ENCODE measurements around the gene MMP2. TPM values are rescaled to one million over a fixed set of nuclear protein-coding genes. Genes with fewer than 3 reads are reported as not detected.
A peak's percentile ranks its signal among the peaks of the same experiment; 100 is the strongest.

MMP2 gene
- total and polyA plus RNA-seq, 2 of the 13 experiments (the other 11 are each of a cell fraction or from before 2014, with no cell fraction given) = 0.31 to 1.3 TPM

DNA sequence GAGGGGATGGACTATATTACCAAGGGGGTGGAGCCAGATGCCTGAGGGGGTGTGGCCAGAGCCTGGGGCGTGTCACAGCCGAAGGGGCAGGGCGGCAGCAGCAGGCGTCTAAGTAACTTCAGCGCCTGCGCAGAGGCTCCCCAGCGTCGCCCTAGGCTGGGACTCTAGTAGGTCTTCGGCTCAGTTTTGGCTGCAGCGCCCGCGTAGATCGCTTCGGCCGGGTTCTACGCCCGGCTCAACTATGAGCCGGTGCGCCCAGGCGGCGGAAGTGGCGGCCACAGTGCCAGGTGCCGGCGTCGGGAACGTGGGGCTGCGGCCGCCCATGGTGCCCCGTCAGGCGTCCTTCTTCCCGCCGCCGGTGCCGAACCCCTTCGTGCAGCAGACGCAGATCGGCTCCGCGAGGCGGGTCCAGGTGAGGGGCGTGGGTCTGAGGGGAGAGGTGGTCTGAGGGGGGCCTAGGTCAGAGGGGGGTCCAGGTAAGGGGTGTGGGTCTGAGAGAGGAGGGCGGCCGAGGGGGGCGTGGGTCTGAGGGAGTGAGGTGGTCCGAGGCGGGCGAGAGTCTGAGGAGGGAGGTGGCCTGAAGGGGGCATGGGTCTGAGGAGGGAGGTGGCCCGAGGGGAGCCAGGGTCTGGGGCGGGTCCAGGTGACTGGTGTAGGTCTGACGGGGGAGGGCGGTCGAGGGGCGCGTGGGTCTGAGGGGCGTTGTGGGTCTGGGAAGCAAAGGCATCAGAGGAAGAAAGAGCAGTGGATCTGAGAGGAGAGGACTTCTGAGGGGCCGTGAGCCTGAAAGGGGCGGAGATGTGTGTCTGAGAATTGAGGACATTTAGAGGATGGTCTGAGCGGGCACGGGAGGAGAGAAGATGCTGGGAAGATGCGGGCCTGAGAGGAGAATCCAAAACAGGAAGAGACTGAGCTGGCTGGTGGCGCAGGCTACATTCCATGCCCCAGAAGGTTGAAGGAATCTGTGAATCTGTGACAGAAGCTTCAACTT, 30.2 kb downstream of the MMP2 start, which contains the start of gene LPCAT2 (continued):
- TF ChIP-seq ATAD3A (CRISPR knock-in tag; IDR thresholded peaks at IDR 0.05) (no peak), ZNF382 (CRISPR knock-in tag; IDR thresholded peaks at IDR 0.05; ENCODE audit: borderline replicate concordance) (no peak), ZEB1 (IDR thresholded peaks at IDR 0.05; ENCODE audit: insufficient replicate concordance, low read depth) (no peak), SRSF9 (IDR thresholded peaks at IDR 0.05; ENCODE audit: borderline replicate concordance, insufficient read depth, low read depth, low read length, poor library complexity, severe bottlenecking) (no peak), HNRNPK (IDR thresholded peaks at IDR 0.05; ENCODE audit: low read depth, low read length, poor library complexity, severe bottlenecking) (peak; percentile 84), NCOA2 (CRISPR knock-in tag; IDR thresholded peaks at IDR 0.05) (no peak), ZNF160 (CRISPR knock-in tag; IDR thresholded peaks at IDR 0.05) (peak; percentile 72; the same call in 1 of the 2 replicates), MBD4 (IDR thresholded peaks at IDR 0.05; ENCODE audit: borderline replicate concordance, low read length) (no peak), ZNF335 (CRISPR knock-in tag; IDR thresholded peaks at IDR 0.05) (no peak)
- TF ChIP-seq, protein P1, sequence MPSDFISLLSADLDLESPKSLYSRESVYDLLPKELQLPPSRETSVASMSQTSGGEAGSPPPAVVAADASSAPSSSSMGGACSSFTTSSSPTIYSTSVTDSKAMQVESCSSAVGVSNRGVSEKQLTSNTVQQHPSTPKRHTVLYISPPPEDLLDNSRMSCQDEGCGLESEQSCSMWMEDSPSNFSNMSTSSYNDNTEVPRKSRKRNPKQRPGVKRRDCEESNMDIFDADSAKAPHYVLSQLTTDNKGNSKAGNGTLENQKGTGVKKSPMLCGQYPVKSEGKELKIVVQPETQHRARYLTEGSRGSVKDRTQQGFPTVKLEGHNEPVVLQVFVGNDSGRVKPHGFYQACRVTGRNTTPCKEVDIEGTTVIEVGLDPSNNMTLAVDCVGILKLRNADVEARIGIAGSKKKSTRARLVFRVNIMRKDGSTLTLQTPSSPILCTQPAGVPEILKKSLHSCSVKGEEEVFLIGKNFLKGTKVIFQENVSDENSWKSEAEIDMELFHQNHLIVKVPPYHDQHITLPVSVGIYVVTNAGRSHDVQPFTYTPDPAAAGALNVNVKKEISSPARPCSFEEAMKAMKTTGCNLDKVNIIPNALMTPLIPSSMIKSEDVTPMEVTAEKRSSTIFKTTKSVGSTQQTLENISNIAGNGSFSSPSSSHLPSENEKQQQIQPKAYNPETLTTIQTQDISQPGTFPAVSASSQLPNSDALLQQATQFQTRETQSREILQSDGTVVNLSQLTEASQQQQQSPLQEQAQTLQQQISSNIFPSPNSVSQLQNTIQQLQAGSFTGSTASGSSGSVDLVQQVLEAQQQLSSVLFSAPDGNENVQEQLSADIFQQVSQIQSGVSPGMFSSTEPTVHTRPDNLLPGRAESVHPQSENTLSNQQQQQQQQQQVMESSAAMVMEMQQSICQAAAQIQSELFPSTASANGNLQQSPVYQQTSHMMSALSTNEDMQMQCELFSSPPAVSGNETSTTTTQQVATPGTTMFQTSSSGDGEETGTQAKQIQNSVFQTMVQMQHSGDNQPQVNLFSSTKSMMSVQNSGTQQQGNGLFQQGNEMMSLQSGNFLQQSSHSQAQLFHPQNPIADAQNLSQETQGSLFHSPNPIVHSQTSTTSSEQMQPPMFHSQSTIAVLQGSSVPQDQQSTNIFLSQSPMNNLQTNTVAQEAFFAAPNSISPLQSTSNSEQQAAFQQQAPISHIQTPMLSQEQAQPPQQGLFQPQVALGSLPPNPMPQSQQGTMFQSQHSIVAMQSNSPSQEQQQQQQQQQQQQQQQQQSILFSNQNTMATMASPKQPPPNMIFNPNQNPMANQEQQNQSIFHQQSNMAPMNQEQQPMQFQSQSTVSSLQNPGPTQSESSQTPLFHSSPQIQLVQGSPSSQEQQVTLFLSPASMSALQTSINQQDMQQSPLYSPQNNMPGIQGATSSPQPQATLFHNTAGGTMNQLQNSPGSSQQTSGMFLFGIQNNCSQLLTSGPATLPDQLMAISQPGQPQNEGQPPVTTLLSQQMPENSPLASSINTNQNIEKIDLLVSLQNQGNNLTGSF (CRISPR knock-in tag; IDR thresholded peaks at IDR 0.05) = no peak; the same call in 1 of the 2 replicates
- TF ChIP-seq, protein P2, sequence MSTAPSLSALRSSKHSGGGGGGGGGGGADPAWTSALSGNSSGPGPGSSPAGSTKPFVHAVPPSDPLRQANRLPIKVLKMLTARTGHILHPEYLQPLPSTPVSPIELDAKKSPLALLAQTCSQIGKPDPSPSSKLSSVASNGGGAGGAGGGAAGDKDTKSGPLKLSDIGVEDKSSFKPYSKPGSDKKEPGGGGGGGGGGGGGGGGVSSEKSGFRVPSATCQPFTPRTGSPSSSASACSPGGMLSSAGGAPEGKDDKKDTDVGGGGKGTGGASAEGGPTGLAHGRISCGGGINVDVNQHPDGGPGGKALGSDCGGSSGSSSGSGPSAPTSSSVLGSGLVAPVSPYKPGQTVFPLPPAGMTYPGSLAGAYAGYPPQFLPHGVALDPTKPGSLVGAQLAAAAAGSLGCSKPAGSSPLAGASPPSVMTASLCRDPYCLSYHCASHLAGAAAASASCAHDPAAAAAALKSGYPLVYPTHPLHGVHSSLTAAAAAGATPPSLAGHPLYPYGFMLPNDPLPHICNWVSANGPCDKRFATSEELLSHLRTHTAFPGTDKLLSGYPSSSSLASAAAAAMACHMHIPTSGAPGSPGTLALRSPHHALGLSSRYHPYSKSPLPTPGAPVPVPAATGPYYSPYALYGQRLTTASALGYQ (CRISPR knock-in tag; IDR thresholded peaks at IDR 0.05) = no peak
- TF ChIP-seq, protein P3, sequence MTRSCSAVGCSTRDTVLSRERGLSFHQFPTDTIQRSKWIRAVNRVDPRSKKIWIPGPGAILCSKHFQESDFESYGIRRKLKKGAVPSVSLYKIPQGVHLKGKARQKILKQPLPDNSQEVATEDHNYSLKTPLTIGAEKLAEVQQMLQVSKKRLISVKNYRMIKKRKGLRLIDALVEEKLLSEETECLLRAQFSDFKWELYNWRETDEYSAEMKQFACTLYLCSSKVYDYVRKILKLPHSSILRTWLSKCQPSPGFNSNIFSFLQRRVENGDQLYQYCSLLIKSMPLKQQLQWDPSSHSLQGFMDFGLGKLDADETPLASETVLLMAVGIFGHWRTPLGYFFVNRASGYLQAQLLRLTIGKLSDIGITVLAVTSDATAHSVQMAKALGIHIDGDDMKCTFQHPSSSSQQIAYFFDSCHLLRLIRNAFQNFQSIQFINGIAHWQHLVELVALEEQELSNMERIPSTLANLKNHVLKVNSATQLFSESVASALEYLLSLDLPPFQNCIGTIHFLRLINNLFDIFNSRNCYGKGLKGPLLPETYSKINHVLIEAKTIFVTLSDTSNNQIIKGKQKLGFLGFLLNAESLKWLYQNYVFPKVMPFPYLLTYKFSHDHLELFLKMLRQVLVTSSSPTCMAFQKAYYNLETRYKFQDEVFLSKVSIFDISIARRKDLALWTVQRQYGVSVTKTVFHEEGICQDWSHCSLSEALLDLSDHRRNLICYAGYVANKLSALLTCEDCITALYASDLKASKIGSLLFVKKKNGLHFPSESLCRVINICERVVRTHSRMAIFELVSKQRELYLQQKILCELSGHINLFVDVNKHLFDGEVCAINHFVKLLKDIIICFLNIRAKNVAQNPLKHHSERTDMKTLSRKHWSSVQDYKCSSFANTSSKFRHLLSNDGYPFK (CRISPR knock-in tag; IDR thresholded peaks at IDR 0.05; ENCODE audit: borderline replicate concordance) = no peak; the same call in 1 of the 2 replicates
- TF ChIP-seq, protein P4, sequence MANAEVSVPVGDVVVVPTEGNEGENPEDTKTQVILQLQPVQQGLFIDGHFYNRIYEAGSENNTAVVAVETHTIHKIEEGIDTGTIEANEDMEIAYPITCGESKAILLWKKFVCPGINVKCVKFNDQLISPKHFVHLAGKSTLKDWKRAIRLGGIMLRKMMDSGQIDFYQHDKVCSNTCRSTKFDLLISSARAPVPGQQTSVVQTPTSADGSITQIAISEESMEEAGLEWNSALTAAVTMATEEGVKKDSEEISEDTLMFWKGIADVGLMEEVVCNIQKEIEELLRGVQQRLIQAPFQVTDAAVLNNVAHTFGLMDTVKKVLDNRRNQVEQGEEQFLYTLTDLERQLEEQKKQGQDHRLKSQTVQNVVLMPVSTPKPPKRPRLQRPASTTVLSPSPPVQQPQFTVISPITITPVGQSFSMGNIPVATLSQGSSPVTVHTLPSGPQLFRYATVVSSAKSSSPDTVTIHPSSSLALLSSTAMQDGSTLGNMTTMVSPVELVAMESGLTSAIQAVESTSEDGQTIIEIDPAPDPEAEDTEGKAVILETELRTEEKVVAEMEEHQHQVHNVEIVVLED (CRISPR knock-in tag; IDR thresholded peaks at IDR 0.05; ENCODE audit: borderline replicate concordance) = no peak
- TF ChIP-seq, protein P5, sequence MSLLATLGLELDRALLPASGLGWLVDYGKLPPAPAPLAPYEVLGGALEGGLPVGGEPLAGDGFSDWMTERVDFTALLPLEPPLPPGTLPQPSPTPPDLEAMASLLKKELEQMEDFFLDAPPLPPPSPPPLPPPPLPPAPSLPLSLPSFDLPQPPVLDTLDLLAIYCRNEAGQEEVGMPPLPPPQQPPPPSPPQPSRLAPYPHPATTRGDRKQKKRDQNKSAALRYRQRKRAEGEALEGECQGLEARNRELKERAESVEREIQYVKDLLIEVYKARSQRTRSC (CRISPR knock-in tag; IDR thresholded peaks at IDR 0.05; ENCODE audit: low read depth) = no peak

Data from HepG2 (cell line).